ENCODE results near the gene HAPLN3. TPM values are rescaled to one million over a fixed set of nuclear protein-coding genes. Genes with fewer than 3 reads are reported as not detected.
A peak's percentile ranks its signal among the peaks of the same experiment; 100 is the strongest.

HAPLN3 gene
- polyA plus RNA-seq, 2 of the 4 experiments (the other 2 are of a cell fraction), result 8.5 to 39.7 TPM

GRCh38 chr15:88878720-88879184, 16.6 kb downstream of the HAPLN3 start:
- DNase-seq (ENCODE audit: low read depth in 1 of 2, low spot score in 1 of 2) (peak; percentile 68 to 87), ATAC-seq (peak; percentile 91 to 95), FAIRE-seq (no peak)
- Histone ChIP-seq H3K4me2 (no peak overlapping the region), H3K9me3 (no peaks in the 10 kb centered on the region), H3K4me3 (no peak overlapping the region), H3K4me1 (no peaks in the 10 kb centered on the region), H3K27ac (no peak overlapping the region)
- ChIA-PET POLR2A (no interaction called here), CTCF (interaction anchor here (0.7 to 10.7 kb wide), 59 partner anchors 10 to 426 kb away, joined by 3 to 212 read pairs (median 4); partner anchors contain the start of genes ABHD2, ACAN, FANCI and HAPLN3)
- TF ChIP-seq SMC3 (IDR thresholded peaks at IDR 0.05) (peak; percentile 70), CBX8 (IDR thresholded peaks at IDR 0.05) (no peak), JUNB (IDR thresholded peaks at IDR 0.05) (no peak), RAD21 (conservative IDR thresholded peaks at IDR 0.05 in 1 of 2, IDR thresholded peaks at IDR 0.05 in 1 of 2) (peak; percentile 70 to 82), CHD4 (IDR thresholded peaks at IDR 0.05; ENCODE audit: borderline replicate concordance) (no peak), EP300 (IDR thresholded peaks at IDR 0.05) (no peak), FOSL2 (IDR thresholded peaks at IDR 0.05) (no peak), FOSL2 (CRISPR knock-in tag; IDR thresholded peaks at IDR 0.05) (no peak), MAFK (IDR thresholded peaks at IDR 0.05; ENCODE audit: partially characterized antibody) (no peak)
- TF ChIP-seq, protein P1, sequence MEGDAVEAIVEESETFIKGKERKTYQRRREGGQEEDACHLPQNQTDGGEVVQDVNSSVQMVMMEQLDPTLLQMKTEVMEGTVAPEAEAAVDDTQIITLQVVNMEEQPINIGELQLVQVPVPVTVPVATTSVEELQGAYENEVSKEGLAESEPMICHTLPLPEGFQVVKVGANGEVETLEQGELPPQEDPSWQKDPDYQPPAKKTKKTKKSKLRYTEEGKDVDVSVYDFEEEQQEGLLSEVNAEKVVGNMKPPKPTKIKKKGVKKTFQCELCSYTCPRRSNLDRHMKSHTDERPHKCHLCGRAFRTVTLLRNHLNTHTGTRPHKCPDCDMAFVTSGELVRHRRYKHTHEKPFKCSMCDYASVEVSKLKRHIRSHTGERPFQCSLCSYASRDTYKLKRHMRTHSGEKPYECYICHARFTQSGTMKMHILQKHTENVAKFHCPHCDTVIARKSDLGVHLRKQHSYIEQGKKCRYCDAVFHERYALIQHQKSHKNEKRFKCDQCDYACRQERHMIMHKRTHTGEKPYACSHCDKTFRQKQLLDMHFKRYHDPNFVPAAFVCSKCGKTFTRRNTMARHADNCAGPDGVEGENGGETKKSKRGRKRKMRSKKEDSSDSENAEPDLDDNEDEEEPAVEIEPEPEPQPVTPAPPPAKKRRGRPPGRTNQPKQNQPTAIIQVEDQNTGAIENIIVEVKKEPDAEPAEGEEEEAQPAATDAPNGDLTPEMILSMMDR (IDR thresholded peaks at IDR 0.05), result peak; percentile 78
- WGBS (ENCODE audit: missing lambda C conversion rate), result 49% methylated on average over 5 of the region's 18 CpGs

DNA sequence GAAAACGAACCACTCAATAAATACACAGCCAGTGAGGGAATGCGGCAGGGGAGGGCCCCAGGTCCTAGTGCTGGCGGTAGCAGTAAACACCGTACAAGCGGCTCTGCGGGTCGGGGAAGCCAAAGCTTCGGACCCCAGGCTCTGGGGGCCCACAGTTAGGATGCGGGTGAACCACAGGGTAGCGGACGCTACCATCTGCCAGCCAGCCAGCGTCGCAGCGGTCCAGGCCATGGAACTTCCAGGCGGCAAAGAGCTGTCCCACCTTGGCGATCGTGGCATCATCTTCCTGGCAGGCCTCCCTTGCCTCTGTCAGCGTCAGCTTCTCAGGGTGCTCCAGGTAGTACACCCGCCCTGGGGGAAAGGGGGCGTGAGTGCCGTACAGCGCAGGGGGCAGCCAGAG, 17.4 kb downstream of the HAPLN3 start:
- Histone ChIP-seq H3K4me1 (no peaks in the 10 kb centered on the region), H3K4me2 (no peak overlapping the region), H3K4me3 (no peak overlapping the region), H3K9me3 (no peaks in the 10 kb centered on the region), H3K27ac (no peak overlapping the region)
- ChIA-PET POLR2A (no interaction called here), CTCF (interaction anchor here (0.7 to 10.7 kb wide), 38 partner anchors 9 to 427 kb away, joined by 3 to 212 read pairs (median 5); partner anchors contain the start of genes ABHD2, ACAN, HAPLN3 and ISG20)
- WGBS (ENCODE audit: missing lambda C conversion rate), result 88% methylated on average over 22 of the region's 22 CpGs
- ATAC-seq, result peak in 1 of 2 experiments; percentile 3; a peak in 1 of 6 replicates
- TF ChIP-seq, protein P2, sequence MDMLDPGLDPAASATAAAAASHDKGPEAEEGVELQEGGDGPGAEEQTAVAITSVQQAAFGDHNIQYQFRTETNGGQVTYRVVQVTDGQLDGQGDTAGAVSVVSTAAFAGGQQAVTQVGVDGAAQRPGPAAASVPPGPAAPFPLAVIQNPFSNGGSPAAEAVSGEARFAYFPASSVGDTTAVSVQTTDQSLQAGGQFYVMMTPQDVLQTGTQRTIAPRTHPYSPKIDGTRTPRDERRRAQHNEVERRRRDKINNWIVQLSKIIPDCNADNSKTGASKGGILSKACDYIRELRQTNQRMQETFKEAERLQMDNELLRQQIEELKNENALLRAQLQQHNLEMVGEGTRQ (IDR thresholded peaks at IDR 0.05), result no peak
- DNase-seq (ENCODE audit: low read depth in 1 of 2, low spot score in 1 of 2), result no peak
- no peak for FAIRE-seq

GRCh38 chr15:88877415-88877814, 17.9 kb downstream of the HAPLN3 start:
- ChIA-PET POLR2A (no interaction called here), CTCF (interaction anchor here (0.9 to 10.7 kb wide), 14 partner anchors 9 to 423 kb away, joined by 3 to 212 read pairs (median 12); partner anchors contain the start of gene HAPLN3)
- DNase-seq (ENCODE audit: low read depth in 1 of 2, low spot score in 1 of 2), result no peak
- Histone ChIP-seq H3K9me3 (no peaks in the 10 kb centered on the region), H3K4me3 (no peak overlapping the region), H3K4me2 (no peak overlapping the region), H3K4me1 (no peaks in the 10 kb centered on the region), H3K27ac (no peak overlapping the region)
- TF ChIP-seq HEYL (CRISPR knock-in tag; IDR thresholded peaks at IDR 0.05), result no peak
- TF ChIP-seq, protein P1 (IDR thresholded peaks at IDR 0.05), result no peak
- no peak for TF ChIP-seq TP53 (CRISPR knock-in tag; IDR thresholded peaks at IDR 0.05)
- no peak for TF ChIP-seq JUNB (IDR thresholded peaks at IDR 0.05)
- no peak for TF ChIP-seq SREBF2 (IDR thresholded peaks at IDR 0.05)
- no peak for TF ChIP-seq RNF2 (IDR thresholded peaks at IDR 0.05; ENCODE audit: borderline replicate concordance, low read depth)
- TF ChIP-seq ZNF302 (CRISPR knock-in tag; IDR thresholded peaks at IDR 0.05), result no peak
- no peak for TF ChIP-seq EP300 (IDR thresholded peaks at IDR 0.05)
- no peak for TF ChIP-seq MAX (IDR thresholded peaks at IDR 0.05)
- TF ChIP-seq POLR2AphosphoS2 (conservative IDR thresholded peaks at IDR 0.05; ENCODE audit: low read length), result no peak
- TF ChIP-seq FOSL2 (IDR thresholded peaks at IDR 0.05), result no peak
- TF ChIP-seq FOSL2 (CRISPR knock-in tag; IDR thresholded peaks at IDR 0.05), result no peak
- no peak for TF ChIP-seq BCL3 (IDR thresholded peaks at IDR 0.05)
- no peak for TF ChIP-seq KDM5A (IDR thresholded peaks at IDR 0.05)
- TF ChIP-seq RFX5 (IDR thresholded peaks at IDR 0.05), result no peak
- no peak for FAIRE-seq
- ATAC-seq, result no peak
- 90% methylated on average over 11 of the region's 11 CpGs for WGBS (ENCODE audit: missing lambda C conversion rate)

Measured in A549 (cell line).